Measurements from ENCODE around the gene RASSF10.
"Not testable (repeated sequence)": the region's sequence is repeated elsewhere in the genome, so short reads cannot be mapped to it uniquely, and the experiment has no call there.

RASSF10 gene

DNA sequence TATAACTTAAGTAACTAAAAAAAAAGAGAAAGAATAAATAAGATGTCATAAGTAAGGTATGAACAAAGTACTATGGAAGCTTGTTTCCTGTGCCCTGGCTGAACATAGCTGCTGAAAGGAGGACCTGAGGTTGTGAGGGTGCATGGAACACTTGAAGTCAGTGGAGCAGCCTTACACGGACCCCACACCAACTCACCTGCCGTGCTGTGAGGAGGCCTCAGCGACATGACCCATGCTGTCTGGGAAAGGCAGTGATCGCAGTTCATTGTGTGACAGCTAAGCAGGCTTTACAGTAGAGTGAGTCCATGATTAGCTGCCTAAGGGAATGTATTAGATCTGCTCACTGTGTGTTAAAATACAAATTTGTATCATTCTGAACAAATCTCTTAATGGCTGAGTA is 17.6 kb downstream of the RASSF10 start:
- no peak for DNase-seq (ENCODE audit: low spot score)

DNA sequence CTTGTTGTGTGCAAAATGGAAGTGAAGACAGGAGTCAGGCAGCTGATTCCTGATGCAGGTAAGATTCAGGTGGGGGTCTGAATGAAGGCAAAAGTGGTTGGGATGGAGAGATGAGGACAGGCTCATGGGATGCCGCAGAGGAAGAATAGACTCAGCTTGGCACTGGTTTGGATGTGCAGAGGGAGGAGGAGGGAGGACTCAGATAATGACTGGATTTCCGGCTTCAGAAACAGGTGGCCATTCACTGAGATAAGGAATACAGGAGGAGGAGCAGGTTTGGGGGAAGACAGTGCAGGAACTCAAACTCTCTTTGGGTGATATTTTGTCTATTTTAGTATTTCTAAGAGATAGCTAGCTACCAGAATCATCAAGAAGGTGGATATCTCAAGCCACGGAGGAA is 19.2 kb downstream of the RASSF10 start:
- DNase-seq (ENCODE audit: low spot score), result no peak

DNA sequence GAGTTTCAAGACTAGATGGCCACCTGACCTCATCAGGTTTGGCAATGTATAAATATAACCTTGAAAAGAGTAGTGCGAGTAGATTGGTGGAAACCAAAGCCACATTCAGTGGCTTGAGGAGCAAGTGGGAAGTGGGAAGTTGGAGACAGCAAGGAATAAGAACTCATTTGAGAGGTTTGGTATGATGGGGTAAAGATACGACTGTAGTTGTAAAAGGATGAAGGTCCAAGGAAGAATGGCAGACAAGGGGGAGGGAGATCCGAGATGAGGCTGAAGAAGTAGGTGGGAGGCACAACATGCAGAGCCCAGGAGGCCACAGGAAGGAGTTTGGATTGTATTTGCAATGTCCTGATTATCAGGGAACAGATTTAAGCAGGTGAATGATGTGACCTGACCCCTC is 20.8 kb downstream of the RASSF10 start:
- no peak for DNase-seq (ENCODE audit: low spot score)

DNA sequence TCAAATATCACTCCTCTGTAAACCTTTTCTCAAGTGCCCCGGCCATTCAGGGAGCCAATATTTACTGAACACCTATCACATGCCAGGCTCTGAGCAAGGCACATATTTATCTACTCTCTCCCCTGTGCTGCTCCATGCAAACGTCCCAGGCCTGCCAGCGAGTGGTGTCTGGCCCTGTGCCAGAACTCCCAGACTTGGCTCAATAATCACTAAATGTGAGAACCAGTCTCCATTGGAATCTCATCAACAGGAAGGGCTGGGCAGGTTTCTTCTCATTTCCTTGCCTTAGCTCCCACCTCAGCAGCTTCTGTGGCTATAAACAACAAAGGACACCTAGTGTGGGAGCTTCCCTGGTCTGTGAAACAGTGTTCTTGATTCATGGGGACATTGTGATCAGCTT is 21.7 kb downstream of the RASSF10 start:
- DNase-seq (ENCODE audit: low spot score), result no peak

DNA sequence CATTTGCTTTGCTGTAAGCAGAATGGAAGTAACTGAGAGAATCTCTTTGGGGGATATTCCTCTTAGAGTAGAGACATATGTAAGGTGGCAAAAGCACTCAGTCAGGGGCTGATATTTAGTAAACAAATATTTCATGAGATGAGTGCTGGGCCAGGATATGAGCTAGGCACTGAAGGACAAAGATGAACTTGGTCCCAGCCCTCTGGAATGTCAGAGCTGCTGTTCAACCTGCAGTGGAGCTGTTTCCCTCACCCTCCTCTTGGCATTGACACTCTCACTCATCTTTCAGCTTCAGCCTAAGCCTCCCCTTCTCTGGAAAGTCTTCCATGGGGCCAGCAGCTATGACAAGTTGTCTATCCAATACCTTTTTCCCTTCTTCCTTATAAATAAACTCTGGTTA is 22.2 kb downstream of the RASSF10 start:
- no peak for DNase-seq (ENCODE audit: low spot score)

DNA sequence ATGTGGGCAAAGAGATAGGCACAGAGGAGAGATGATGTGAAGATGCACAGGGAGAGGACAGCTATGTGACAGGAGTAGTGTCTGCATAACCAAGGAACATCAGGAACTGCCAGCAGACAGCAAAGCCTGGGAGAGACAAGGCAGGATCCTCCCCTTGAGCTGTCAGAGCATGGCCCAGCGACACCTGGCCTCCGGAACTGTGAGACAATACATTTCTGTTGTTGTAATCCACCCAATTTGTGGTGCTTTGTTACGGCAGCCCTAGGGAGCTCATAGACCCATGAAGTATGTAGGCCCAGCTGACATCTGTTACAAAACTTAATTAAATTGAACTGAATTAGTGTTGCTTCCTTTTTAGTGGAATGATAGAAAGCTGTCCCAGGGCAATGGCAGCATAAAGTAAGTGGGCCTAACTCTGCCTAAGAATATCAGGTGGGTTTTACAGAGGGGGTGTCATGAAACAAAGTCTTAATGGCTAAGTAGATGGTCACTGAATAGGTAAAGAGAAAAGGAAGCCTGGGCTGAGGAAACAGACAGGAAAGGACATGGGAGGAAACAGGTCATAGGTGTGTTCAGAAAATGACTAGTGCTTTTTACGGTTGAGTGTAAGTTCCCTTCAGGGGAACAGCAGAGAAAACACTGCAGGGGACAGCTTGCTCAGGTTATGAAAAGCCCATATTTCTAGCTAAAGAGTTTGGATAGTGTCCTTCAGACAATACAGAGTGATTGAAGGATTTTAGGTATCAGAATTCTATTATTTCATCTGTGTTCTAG is 24.8 kb downstream of the RASSF10 start:
- DNase-seq (ENCODE audit: low spot score), result no peak

DNA sequence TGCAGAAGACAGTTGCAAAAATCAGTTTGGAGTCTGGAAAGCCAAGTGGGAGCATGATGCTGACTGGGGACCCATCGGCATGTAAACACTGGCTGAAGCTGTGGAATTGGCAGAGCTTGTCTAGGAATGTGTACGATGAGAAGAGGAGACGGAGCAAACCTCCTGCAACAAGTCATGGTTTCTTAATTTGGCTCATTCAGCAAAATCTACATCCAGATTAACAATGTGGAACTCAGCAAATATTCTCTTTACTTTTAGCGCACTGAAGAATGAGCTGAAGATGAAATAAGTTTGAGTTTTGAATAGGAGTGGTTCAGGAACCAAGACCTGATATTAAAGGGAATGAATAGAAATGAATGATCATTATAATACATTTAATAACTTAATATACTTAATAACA is 26.6 kb downstream of the RASSF10 start:
- DNase-seq (ENCODE audit: low spot score), result no peak

DNA sequence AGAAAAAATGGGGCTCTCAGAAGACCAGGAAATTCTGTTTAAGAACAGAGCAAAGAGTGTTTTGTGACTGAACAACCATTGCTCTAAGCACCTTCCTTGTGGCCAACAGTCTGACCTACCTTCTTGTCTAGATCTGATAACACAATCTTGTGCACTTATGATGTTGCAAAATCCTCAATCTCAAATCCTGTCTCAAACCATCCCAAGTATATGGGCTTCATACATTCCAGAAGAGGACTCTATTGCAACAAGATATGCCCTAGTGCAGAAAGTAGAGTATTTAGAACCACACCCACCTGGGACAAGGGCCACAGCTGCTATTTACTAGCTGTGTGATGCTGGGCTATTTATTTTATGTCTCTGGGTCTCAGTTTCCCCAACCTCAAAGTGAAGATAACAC is 27.1 kb downstream of the RASSF10 start:
- no peak for DNase-seq (ENCODE audit: low spot score)

DNA sequence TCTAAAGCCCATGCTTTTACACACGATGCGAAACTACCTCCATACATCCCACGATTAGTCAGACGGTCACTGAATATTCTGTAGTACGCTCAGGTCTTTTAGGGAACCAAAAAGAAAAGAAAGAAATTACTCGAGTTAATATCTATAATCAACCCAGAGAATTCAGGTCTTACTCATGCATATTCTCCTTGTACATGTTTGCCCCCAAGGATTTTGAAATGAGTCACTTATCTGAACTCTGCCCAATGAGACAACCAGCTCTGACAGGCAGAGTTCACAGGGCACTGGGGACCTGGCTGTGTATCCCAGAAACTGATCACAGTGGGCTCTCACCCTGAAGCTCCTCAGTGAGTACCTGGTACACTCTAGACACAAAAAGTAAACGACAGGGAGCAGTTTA is 29.2 kb downstream of the RASSF10 start:
- DNase-seq (ENCODE audit: low spot score), result no peak

DNA sequence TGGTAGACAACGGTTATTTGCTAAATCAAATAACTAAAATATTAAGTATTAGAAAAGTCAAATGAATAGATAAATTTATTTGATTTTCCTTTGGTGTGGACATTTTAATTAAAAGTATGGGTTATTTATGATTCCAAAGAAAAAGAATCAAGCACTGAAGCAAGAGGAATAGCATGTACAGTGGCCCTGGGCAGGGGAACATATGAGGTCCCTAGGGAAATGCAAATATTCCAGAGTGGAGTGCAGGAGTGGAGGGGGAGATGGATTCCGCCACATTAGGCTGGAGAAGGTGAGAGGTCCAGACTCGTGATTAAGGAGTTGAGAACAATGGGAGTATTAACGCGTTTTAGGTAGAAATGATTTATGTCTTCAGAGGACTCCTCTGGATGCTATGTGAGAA is 30.0 kb downstream of the RASSF10 start:
- no peak for DNase-seq (ENCODE audit: low spot score)

DNA sequence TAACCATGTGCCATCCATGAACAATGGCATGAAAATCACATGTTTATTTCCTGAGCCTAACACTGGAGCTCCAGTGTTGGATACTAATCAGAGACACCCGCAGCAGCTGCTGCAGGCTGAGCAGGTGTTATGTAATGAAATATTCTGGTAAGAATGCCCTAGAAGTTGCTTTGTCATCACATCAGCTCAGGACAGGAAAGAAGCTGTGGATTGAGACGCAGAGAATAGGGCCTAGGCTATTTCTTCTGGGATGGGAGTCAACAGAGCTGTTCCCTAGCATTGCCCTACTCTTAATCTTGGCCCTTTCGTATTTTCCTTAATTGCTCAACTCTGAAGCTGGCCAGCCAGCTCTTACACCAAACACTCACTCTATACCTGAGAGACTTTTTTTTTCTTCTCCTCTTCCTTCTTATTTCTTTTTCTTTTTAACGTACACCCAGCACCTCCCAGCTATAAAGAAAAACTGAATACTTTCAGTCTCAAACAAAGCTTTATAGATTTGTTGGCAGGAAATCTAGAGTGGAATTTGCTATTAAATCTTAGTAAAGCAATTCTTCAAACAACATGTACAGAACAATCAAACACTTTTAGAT is 31.9 kb downstream of the RASSF10 start:
- DNase-seq (ENCODE audit: low spot score), result no peak

DNA sequence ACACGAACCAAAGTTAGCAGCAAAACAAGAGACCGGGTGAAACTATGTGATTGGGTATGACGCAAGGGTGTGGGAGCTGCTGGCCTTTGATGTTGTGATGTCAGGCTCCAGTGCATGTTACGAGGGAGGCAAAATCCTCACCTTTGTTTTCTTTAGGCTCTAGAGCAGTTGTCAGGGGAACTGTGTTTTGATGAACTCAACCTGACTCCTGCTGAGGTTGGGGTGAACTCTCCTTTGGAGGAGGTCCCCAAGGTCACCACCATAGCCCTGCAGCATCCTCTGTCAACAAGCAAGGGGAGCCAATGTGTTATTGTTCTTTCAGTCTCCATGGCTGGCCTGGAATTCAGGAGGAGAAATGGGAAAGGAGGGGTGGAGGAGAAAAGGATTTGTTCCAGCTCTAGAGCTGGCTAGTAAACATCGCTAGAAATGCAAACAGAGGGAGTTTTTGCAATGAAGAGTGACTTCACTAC is 33.8 kb downstream of the RASSF10 start:
- DNase-seq (ENCODE audit: low spot score), result no peak

DNA sequence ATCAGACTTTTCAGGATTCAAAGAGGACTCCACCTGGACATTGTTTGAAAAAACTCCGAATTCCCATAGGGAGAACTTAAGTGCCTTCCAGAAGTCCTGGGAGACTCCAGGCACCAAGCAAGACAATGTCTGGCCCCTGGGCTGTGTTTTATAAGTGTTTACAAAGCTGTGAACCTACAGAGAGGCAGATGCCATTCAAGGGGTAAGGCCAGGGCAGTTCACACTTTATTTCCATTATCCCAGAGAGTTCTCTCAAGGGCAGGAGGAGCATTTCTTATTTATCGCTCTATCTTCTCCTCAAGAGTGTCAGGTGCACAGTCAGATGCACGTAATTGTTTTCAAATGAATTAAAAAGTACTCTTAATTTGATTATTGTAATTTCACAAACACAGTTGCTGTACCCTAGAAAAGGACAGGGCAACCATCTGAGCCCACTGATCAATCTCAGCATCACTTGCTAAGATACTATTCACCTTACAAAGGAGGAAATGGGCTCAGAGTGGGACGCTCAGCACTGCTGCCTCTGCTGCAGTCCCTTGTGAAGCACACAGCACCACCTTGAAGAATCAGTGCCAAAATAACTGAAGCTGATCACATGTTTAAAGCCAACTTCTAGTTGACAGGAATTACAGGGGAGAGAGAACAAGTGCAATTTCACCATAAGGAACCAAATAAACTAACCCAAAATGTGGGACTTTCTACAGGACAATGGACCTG is 35.0 kb downstream of the RASSF10 start:
- no peak for DNase-seq (ENCODE audit: low spot score)

DNA sequence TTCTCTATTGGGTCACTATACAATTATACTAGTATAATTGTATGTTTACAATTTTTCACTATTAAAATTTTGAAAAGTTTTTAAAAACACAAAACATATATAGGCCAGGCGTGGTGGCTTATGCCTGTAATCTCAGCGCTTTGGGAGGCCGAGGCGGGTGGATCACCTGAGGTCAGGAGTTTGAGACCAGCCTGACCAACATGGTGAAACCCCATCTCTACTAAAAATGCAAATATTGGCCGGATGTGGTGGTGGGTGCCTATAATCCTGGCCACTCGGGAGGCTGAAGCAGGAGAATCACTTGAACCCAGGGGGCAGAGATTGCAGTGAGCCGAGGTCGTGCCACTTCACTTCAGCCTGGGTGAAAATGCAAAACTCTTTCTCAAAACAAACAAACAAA is 36.0 kb downstream of the RASSF10 start:
- not testable (repeated sequence) for DNase-seq (ENCODE audit: low spot score)

DNA sequence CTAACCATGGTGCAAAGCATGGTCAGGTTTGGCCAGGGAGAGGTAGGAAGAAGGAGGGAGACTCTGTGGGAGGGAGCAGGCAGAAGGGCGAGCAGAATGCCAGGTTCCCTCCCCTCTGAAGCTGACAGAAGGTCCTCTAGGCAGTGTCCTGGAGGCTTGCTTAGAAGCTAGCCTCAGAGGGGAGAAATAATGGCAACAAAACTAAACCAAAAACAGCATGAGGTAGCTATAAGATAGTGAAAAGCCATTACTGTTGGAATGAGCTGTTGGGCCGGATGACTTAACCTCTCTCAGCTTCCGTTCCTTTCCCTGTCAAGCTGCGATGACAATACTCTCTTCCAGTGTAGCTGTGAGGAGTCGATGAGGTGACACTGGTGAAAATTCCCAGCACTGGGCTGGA is 36.6 kb downstream of the RASSF10 start:
- no peak for DNase-seq (ENCODE audit: low spot score)

DNA sequence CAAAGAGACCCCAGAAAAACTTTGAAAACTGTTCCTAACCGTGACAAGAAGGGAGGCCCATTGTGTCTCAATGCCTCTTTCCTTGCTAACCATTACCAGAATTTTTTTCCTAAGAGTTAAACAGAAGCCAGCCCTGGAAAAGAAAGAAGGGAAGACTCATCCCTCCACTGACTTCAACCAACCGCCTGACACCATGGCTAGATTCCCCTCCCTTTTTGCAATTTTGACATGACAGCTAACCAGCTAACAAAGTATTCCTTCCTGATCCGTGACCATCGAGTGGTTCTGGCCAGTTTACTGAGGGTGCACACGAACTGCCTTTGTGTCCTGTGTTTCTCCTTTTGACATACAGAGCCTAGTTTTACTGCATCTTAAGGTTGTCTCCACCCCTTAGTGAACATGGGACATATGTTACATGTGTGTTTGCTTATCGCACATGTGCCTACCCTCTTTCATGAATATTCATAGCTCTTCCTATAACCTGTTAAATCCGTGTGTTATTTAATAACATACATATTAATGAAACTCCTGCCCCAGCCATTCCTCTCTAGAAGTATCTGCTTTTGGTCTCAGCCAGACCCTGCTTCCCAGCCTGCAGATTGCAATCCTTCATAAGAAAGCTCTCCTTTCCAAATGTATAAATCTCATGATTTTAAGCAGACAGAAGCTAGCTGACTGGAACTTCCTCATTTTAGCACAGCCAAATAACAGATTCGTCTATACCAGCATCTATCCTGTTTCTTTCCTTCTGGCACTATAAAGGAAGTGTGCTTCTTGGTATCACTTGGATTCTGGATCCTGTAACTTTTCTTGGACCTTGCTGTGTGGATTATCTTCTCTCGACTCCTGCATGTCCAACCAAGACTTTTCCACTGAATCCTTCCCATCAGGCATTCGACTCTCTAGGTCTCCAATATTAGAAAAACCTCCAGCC is 37.8 kb downstream of the RASSF10 start:
- DNase-seq (ENCODE audit: low spot score), result no peak

DNA sequence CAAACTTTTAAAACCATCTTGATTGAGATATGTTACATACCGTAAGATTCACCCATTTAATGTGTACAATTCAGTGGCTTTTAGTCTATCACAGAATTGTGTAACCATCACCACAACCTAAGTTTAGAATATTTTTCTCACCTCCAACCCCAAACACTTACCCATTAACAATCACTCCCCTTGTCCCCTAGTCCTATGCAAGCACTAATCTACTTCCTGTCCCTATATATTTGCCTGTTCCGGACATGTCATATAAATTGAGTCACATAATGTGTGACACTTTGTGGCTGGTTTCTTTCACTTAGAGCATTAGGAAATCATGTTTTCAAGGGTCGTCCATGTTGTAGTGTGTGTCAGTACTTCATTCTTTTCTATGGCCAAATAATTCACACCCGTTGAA is 38.8 kb downstream of the RASSF10 start:
- DNase-seq (ENCODE audit: low spot score), result no peak

DNA sequence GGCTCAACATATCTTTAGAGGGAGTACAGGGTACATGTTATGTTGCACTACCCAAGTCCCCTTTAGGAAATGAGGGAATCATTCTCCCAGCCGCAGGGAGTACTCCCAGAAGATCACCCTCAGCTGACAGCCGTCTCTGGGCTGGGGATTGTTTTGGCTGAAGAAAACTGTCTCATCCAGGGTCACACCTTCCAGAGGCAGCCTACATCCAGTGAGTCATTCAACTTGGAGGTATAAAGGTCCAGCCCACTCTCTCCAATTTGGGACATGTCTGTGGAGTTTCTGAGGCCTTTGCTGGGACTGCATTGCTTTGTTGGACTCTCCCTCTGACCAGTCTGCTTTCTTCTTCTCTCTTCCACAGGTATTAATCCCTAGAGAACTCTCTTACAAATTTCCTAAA is 42.1 kb downstream of the RASSF10 start:
- no peak for DNase-seq (ENCODE audit: low spot score)

DNA sequence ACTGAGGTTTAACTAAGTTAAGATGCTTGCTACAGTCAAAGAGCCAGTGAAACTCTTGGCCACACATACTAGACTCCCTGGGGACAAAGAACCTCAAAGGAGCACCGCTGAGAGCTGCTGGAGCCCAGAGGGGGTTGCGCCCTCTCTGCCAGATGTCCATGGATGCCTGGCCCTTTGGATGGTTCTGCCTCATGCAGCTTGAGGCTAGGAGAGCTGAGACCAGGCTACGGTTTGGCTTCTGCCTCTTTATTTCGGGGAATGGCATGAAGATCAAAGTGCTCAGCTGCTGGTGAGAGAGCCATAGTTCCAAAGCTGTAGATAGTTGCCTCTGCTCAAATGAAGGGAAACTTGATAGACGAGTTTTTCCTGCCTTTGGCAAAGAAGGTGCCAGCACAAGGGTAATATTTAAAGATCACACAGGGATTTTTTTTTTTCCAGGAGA is 43.0 kb downstream of the RASSF10 start:
- DNase-seq (ENCODE audit: low spot score), result no peak

DNA sequence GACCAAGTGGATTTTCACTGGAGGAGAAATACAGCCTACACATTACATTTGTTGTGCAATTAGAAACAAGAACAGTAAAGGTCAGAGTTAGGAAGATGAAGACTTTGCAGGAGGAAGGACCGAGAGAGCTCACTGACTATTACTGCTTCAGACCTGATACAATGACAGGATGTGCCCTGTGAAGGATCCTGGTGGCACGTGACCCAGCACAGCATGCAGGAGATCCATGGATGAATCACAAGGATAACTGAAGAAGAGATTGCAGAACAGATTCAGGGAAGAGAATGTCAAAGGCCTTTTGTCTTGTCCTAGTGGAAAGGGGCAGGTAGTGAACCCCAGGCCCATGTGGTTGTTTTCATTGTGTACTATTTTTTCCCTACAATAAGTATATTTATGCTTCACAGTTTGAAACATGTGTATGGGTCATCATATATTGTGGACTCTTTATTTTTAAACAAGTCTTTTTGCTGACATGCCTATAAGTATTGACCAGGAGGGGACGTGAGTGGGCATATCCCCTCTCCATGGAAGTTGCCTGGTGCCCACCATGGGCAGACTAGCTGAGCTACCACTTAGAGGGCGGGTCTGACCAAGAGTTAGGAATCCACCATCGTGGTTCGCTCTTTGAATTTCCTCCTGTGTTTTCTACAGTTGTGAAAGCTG is 44.3 kb downstream of the RASSF10 start:
- no peak for DNase-seq (ENCODE audit: low spot score)

DNA sequence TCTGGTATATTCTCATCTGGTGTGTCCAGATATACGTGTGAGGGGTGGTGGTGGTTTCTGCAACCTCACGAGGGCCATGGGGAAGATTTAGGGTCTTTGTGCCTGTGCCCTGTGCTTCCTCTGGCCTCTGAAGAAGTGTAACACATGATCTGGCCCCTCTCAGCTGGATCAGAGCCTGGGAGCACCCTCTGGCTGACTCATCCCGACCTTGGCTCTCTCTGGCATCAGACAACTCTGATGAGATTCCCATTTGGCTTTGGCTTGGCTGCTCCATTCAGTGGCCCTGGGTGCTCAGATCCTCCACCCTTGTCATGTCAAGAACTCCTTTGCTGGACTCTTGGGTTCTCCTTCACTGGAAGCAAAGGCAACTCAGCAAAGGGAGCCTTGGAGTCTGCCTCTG is 45.2 kb downstream of the RASSF10 start:
- DNase-seq (ENCODE audit: low spot score), result no peak

DNA sequence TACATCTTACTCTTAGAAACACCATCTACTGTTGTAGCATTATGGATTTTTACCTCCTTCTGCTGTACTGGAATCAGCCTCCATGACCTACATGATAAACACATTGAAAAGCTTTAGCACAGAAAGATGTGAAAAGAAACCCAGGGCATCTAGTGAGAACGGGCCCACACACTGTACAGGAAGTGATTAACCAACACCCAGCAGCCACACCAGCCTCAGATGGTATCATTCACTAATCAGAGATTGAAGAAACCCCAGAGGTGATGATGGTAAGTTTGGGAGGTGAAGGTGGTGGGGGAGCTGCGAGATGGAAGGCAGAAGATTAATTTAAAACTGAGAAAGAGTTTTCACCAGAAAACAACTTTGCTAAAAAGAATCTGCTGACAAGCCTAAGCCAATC is 46.1 kb downstream of the RASSF10 start:
- no peak for DNase-seq (ENCODE audit: low spot score)

Data from HuH-7 (cell line).